WTC11 (cell line): ENCODE measurements around the gene PIGZ. TPM values are rescaled to one million over a fixed set of nuclear protein-coding genes. Genes with fewer than 3 reads are reported as not detected.

Experiments used
- ATAC-seq: fragments of 200-7000 bp; cut with Tn5 transposase; 2 replicates; pipeline ENCODE4 v1.10.0; 2021; ENCODE audit warnings: mild to moderate bottlenecking, moderate library complexity
- CTCF ChIA-PET: fragments of 300-600 bp; sonication (Branson Sonifier 250); formaldehyde crosslinking; loops from one replicate; lab custom pipeline; 2021; ENCODE audit warnings: antibody characterized with exemption; lab: Charles Lee
- POLR2A ChIA-PET: fragments of 350-600 bp; sonication (Branson Sonifier 250); formaldehyde crosslinking; loops from one replicate; lab custom pipeline; 2021; ENCODE audit warnings: antibody characterized with exemption; lab: Charles Lee
- DNase-seq: peaks from one replicate; pipeline ENCODE4 v3.0.0; 2021; ENCODE audit warnings: low spot score
- H3K27ac Mint-ChIP-seq: 2 replicates; pipeline ENCODE4 v1.8.0; 2021; ENCODE audit warnings: mixed read lengths
- H3K27me3 Mint-ChIP-seq: 2 replicates; pipeline ENCODE4 v1.8.0; 2021; ENCODE audit warnings: low read depth, mild to moderate bottlenecking, moderate library complexity, mixed read lengths
- H3K36me3 Mint-ChIP-seq: 2 replicates; pipeline ENCODE4 v1.8.0; 2021; ENCODE audit warnings: mixed read lengths
- H3K4me1 Mint-ChIP-seq: 2 replicates; pipeline ENCODE4 v1.8.0; 2022; ENCODE audit warnings: mixed read lengths
- H3K4me3 Mint-ChIP-seq: 2 replicates; pipeline ENCODE4 v1.8.0; 2021; ENCODE audit warnings: mild to moderate bottlenecking, moderate library complexity, mixed read lengths
- H3K9me3 Mint-ChIP-seq: 2 replicates; pipeline ENCODE4 v1.8.0; 2021; ENCODE audit warnings: mixed read lengths
- AFF4 ChIP-seq: sonication (generic); formaldehyde crosslinking; IDR thresholded peaks from 2 replicates; pipeline ENCODE4 v1.8.1; 2023; ENCODE audit warnings: mild to moderate bottlenecking, missing genetic modification reagents, borderline replicate concordance
- CDX4 ChIP-seq: fragments of 250-450 bp; sonication (Bioruptor Pico); IDR thresholded peaks from 2 replicates; pipeline ENCODE4 v1.9.0; 2021; ENCODE audit warnings: moderate library complexity, mild to moderate bottlenecking, inconsistent platforms, borderline replicate concordance
- GABPB1 ChIP-seq: sonication (generic); formaldehyde crosslinking; IDR thresholded peaks from 2 replicates; pipeline ENCODE4 v1.8.1; 2023; ENCODE audit warnings: mild to moderate bottlenecking, missing genetic modification reagents
- IRF2 ChIP-seq: sonication (generic); formaldehyde crosslinking; IDR thresholded peaks from 2 replicates; pipeline ENCODE4 v1.8.0; 2022; ENCODE audit warnings: low read depth, missing genetic modification reagents, borderline replicate concordance
- MLX ChIP-seq: sonication (generic); formaldehyde crosslinking; IDR thresholded peaks from 2 replicates; pipeline ENCODE4 v1.8.1; 2023; ENCODE audit warnings: mild to moderate bottlenecking, missing genetic modification reagents, moderate library complexity
- NFYB ChIP-seq: sonication (generic); formaldehyde crosslinking; conservative IDR thresholded peaks from 2 replicates; pipeline ENCODE4 v1.8.0; 2022; ENCODE audit warnings: low read depth, missing genetic modification reagents
- PRDM15 ChIP-seq: sonication (generic); formaldehyde crosslinking; IDR thresholded peaks from 2 replicates; pipeline ENCODE4 v1.8.0; 2022; ENCODE audit warnings: missing genetic modification reagents
- SP1 ChIP-seq: sonication (generic); formaldehyde crosslinking; conservative IDR thresholded peaks from 2 replicates; pipeline ENCODE4 v1.8.1; 2022; ENCODE audit warnings: missing genetic modification reagents
- ZNF138 ChIP-seq: sonication (generic); formaldehyde crosslinking; conservative IDR thresholded peaks from 2 replicates; pipeline ENCODE4 v1.8.1; 2022; ENCODE audit warnings: mild to moderate bottlenecking, moderate library complexity, missing genetic modification reagents
- ZNF317 ChIP-seq: sonication (generic); formaldehyde crosslinking; IDR thresholded peaks from 2 replicates; pipeline ENCODE4 v1.8.1; 2023; ENCODE audit warnings: low read depth, mild to moderate bottlenecking, moderate library complexity, missing genetic modification reagents, borderline replicate concordance
- ZNF396 ChIP-seq: fragments of 250-450 bp; sonication (Bioruptor Pico); IDR thresholded peaks from 2 replicates; pipeline ENCODE4 v1.8.0; 2021; ENCODE audit warnings: mild to moderate bottlenecking, moderate library complexity, borderline replicate concordance
- ZNF512 ChIP-seq: sonication (generic); formaldehyde crosslinking; IDR thresholded peaks from 2 replicates; pipeline ENCODE4 v1.8.1; 2022; ENCODE audit warnings: missing genetic modification reagents, borderline replicate concordance
- total RNA-seq: library from RNA; stranded (reverse); gene quantifications from 3 replicates; pipeline ENCODE4 v1.2.3, GENCODE V29; 2021
- TF ChIP-seq, protein P1 (sequence below): sonication (generic); formaldehyde crosslinking; IDR thresholded peaks from 2 replicates; pipeline ENCODE4 v1.8.0; 2022; ENCODE audit warnings: mild to moderate bottlenecking, missing genetic modification reagents
- TF ChIP-seq, protein P2 (sequence below): fragments of 250-450 bp; sonication (Bioruptor Pico); IDR thresholded peaks from 2 replicates; pipeline ENCODE4 v1.9.0; 2021; ENCODE audit warnings: mild to moderate bottlenecking
- TF ChIP-seq, protein P3 (sequence below): sonication (generic); formaldehyde crosslinking; IDR thresholded peaks from 2 replicates; pipeline ENCODE4 v1.8.1; 2022; ENCODE audit warnings: mild to moderate bottlenecking, moderate library complexity, missing genetic modification reagents

Gene PIGZ
- total RNA-seq, 1 experiment from 2014 or later, result 0.37 TPM

- TF ChIP-seq, protein P1, sequence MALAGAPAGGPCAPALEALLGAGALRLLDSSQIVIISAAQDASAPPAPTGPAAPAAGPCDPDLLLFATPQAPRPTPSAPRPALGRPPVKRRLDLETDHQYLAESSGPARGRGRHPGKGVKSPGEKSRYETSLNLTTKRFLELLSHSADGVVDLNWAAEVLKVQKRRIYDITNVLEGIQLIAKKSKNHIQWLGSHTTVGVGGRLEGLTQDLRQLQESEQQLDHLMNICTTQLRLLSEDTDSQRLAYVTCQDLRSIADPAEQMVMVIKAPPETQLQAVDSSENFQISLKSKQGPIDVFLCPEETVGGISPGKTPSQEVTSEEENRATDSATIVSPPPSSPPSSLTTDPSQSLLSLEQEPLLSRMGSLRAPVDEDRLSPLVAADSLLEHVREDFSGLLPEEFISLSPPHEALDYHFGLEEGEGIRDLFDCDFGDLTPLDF, result no peak
- no peak for TF ChIP-seq NFYB (CRISPR knock-in tag)
Observed at GRCh38 chr3:196995646-196996355, 27.2 kb upstream of the PIGZ start (continued).

GRCh38 chr3:196995027-196995426 is 26.4 kb upstream of the PIGZ start:
- no peaks in the 10 kb centered on the region for H3K36me3 Mint-ChIP-seq
- 0 out of 2 replicates have a peak, but pooled peaks cover 2% of the 10 kb centered on the region for H3K4me1 Mint-ChIP-seq
- H3K9me3 Mint-ChIP-seq, result no peaks in the 10 kb centered on the region
- ATAC-seq (no peak), DNase-seq (no peak)
- H3K27ac Mint-ChIP-seq, result no peak overlapping the region
- TF ChIP-seq CDX4 (CRISPR knock-in tag), result no peak
- TF ChIP-seq, all 79 proteins: peak for 0
- Mint-ChIP-seq H3K4me3 (no peak overlapping the region), H3K27me3 (no peaks in the 10 kb centered on the region; the same call in 1 of the 2 replicates)
- POLR2A ChIA-PET, result no interaction called here
- CTCF ChIA-PET, result interaction anchor here (0.7 kb wide), 1 partner anchor 35 kb away, joined by 3 read pairs; no protein-coding TSS in a partner anchor

- Mint-ChIP-seq H3K4me1 (0 out of 2 replicates have a peak, but pooled peaks cover 2% of the 10 kb centered on the region), H3K4me3 (no peak overlapping the region), H3K9me3 (no peaks in the 10 kb centered on the region), H3K27ac (no peak overlapping the region), H3K27me3 (no peaks in the 10 kb centered on the region; the same call in 1 of the 2 replicates), H3K36me3 (no peaks in the 10 kb centered on the region)
- TF ChIP-seq, protein P2, sequence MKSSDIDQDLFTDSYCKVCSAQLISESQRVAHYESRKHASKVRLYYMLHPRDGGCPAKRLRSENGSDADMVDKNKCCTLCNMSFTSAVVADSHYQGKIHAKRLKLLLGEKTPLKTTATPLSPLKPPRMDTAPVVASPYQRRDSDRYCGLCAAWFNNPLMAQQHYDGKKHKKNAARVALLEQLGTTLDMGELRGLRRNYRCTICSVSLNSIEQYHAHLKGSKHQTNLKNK (CRISPR knock-in tag), result no peak
- TF ChIP-seq ZNF138, result no peak
- TF ChIP-seq ZNF317, result no peak
- no peak for TF ChIP-seq GABPB1 (CRISPR knock-in tag)
- TF ChIP-seq PRDM15 (CRISPR knock-in tag), result no peak
- TF ChIP-seq, protein P3, sequence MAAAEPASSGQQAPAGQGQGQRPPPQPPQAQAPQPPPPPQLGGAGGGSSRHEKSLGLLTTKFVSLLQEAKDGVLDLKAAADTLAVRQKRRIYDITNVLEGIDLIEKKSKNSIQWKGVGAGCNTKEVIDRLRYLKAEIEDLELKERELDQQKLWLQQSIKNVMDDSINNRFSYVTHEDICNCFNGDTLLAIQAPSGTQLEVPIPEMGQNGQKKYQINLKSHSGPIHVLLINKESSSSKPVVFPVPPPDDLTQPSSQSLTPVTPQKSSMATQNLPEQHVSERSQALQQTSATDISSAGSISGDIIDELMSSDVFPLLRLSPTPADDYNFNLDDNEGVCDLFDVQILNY (CRISPR knock-in tag), result no peak
- TF ChIP-seq AFF4, result no peak
- no peak for TF ChIP-seq IRF2 (CRISPR knock-in tag)
- TF ChIP-seq SP1 (CRISPR knock-in tag), result no peak
- TF ChIP-seq ZNF512 (CRISPR knock-in tag), result no peak
- TF ChIP-seq MLX (CRISPR knock-in tag), result no peak
- TF ChIP-seq ZNF396 (CRISPR knock-in tag), result no peak
- ATAC-seq, result no peak
- ChIA-PET POLR2A (no interaction called here), CTCF (interaction anchor here (0.6 kb wide), 1 partner anchor 8 kb away, joined by 3 read pairs; no protein-coding TSS in a partner anchor)
- no peak for DNase-seq
Observed at GRCh38 chr3:196994056-196994455, 25.4 kb upstream of the PIGZ start.
